ENCODE data around the gene IHH. TPM values are rescaled to one million over a fixed set of nuclear protein-coding genes. Genes with fewer than 3 reads are reported as not detected.

IHH gene
- total RNA-seq, 1 donor = under 0.01 TPM

GRCh38 chr2:219045937-219046550, 14.7 kb downstream of the IHH start:
- Histone ChIP-seq H3K36me3 (ENCODE audit: insufficient read depth, low read length) (no peaks in the 10 kb centered on the region), H3K4me1 (ENCODE audit: insufficient read depth, low read length) (peaks cover 4% of the 10 kb centered on the region), H3K27ac (ENCODE audit: low read depth, low read length) (no peak overlapping the region), H3K27me3 (ENCODE audit: insufficient read depth, low read length) (peaks cover 23% of the 10 kb centered on the region), H3K4me3 (ENCODE audit: insufficient read depth, low read length) (no peak overlapping the region), H2AFZ (ENCODE audit: low read length) (no peak overlapping the region), H3K9me3 (ENCODE audit: low read depth, low read length) (no peaks in the 10 kb centered on the region), H4K20me1 (ENCODE audit: insufficient read depth, low read length) (no peaks in the 10 kb centered on the region), H3K4me2 (ENCODE audit: insufficient read depth, low read length) (no peak overlapping the region), H3K79me2 (ENCODE audit: insufficient read depth, low read length) (no peaks in the 10 kb centered on the region)
- no peak for TF ChIP-seq CTCF (IDR thresholded peaks at IDR 0.05; ENCODE audit: extremely low read depth, low read depth, low read length)
- peak; percentile 81 for DNase-seq (ENCODE audit: insufficient read length, low spot score, missing footprints)

- Histone ChIP-seq H3K79me2 (ENCODE audit: insufficient read depth, low read length) (no peaks in the 10 kb centered on the region), H2AFZ (ENCODE audit: low read length) (no peak overlapping the region), H3K4me2 (ENCODE audit: insufficient read depth, low read length) (no peak overlapping the region), H3K27ac (ENCODE audit: low read depth, low read length) (no peak overlapping the region), H4K20me1 (ENCODE audit: insufficient read depth, low read length) (no peaks in the 10 kb centered on the region), H3K36me3 (ENCODE audit: insufficient read depth, low read length) (no peaks in the 10 kb centered on the region), H3K27me3 (ENCODE audit: insufficient read depth, low read length) (peaks cover 31% of the 10 kb centered on the region), H3K9me3 (ENCODE audit: low read depth, low read length) (no peaks in the 10 kb centered on the region), H3K4me3 (ENCODE audit: insufficient read depth, low read length) (no peak overlapping the region), H3K4me1 (ENCODE audit: insufficient read depth, low read length) (peaks cover 5% of the 10 kb centered on the region)
- TF ChIP-seq CTCF (IDR thresholded peaks at IDR 0.05; ENCODE audit: extremely low read depth, low read depth, low read length) = no peak
- DNase-seq (ENCODE audit: insufficient read length, low spot score, missing footprints) = peak; percentile 15
Measured at GRCh38 chr2:219042750-219043149, 18.0 kb downstream of the IHH start.

DNA sequence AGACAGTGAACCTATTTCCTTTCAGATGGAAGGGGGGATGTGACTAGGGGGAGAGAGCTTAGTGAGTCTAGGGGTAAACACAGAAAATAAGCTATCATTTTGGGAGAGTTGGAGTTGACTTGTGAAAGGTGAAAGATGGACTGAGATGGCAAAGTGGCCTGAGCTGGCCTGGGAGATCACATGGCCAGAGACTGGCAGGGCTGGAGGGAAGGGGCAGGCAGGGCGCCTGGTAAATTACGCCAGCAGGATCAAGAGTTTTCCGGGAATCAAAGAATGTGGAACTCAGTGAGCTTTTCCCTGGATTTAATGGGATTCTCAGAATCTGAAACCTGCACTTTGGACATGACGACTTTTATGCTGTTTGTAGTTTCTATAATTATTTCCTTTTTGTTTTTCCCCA, 18.6 kb downstream of the IHH start:
- no peaks in the 10 kb centered on the region for H3K9me3 ChIP-seq (ENCODE audit: low read depth, low read length)
- H3K27me3 ChIP-seq (ENCODE audit: insufficient read depth, low read length) = peaks cover 36% of the 10 kb centered on the region
- H2AFZ ChIP-seq (ENCODE audit: low read length) = no peak overlapping the region
- peaks cover 5% of the 10 kb centered on the region for H3K4me1 ChIP-seq (ENCODE audit: insufficient read depth, low read length)
- no peaks in the 10 kb centered on the region for H3K36me3 ChIP-seq (ENCODE audit: insufficient read depth, low read length)
- no peak overlapping the region for H3K4me3 ChIP-seq (ENCODE audit: insufficient read depth, low read length)
- TF ChIP-seq CTCF (IDR thresholded peaks at IDR 0.05; ENCODE audit: extremely low read depth, low read depth, low read length) = no peak
- H4K20me1 ChIP-seq (ENCODE audit: insufficient read depth, low read length) = no peaks in the 10 kb centered on the region
- H3K4me2 ChIP-seq (ENCODE audit: insufficient read depth, low read length) = no peak overlapping the region
- H3K79me2 ChIP-seq (ENCODE audit: insufficient read depth, low read length) = no peaks in the 10 kb centered on the region
- no peak overlapping the region for H3K27ac ChIP-seq (ENCODE audit: low read depth, low read length)
- peak; percentile 66 for DNase-seq (ENCODE audit: insufficient read length, low spot score, missing footprints)

GRCh38 chr2:219041252-219041651, 19.5 kb downstream of the IHH start, which contains the start of gene CFAP65:
TSS of gene CFAP65 (minus strand) at chr2:219041516. CDS start at chr2:219039048, 2,468 bp downstream.
- Histone ChIP-seq H3K27ac (ENCODE audit: low read depth, low read length) (no peak within 1 kb of the TSS), H3K79me2 (ENCODE audit: insufficient read depth, low read length) (no peaks in the 10 kb centered on the region), H3K36me3 (ENCODE audit: insufficient read depth, low read length) (no peaks in the 10 kb centered on the region), H3K4me1 (ENCODE audit: insufficient read depth, low read length) (peaks cover 5% of the 10 kb centered on the region), H3K9me3 (ENCODE audit: low read depth, low read length) (no peaks in the 10 kb centered on the region), H3K4me2 (ENCODE audit: insufficient read depth, low read length) (peak within 1 kb of the TSS; percentile 85), H3K27me3 (ENCODE audit: insufficient read depth, low read length) (peaks cover 36% of the 10 kb centered on the region), H3K4me3 (ENCODE audit: insufficient read depth, low read length) (peak within 1 kb of the TSS; percentile 70), H4K20me1 (ENCODE audit: insufficient read depth, low read length) (no peaks in the 10 kb centered on the region), H2AFZ (ENCODE audit: low read length) (peak within 1 kb of the TSS; percentile 97)
- no peak for TF ChIP-seq CTCF (IDR thresholded peaks at IDR 0.05; ENCODE audit: extremely low read depth, low read depth, low read length)
- DNase-seq (ENCODE audit: insufficient read length, low spot score, missing footprints) = peak; percentile 69
